Esophagus mucosa (tissue), 1 donor: ENCODE measurements around the gene NKX6-2. TPM values are rescaled to one million over a fixed set of nuclear protein-coding genes. Genes with fewer than 3 reads are reported as not detected.
"Not testable (repeated sequence)": the region's sequence is repeated elsewhere in the genome, so short reads cannot be mapped to it uniquely, and the experiment has no call there.

Experiments
- ATAC-seq: fragments of 200-7000 bp; cut with Tn5 transposase; one replicate; pipeline ENCODE4 v1.9.1; 2020
- total RNA-seq: library from RNA; stranded (reverse); gene quantifications from one replicate; pipeline ENCODE4 v1.2.4, GENCODE V29; 2023
- donor health status: DM: yes; HTN: yes; CAD: no.

The NKX6-2 gene
- total RNA-seq, 1 donor from 2014 or later, result 0.08 TPM

- ATAC-seq, result no peak
These were observed 8.5 kb downstream of the NKX6-2 start for GRCh38 chr10:132777441-132777840.

- ATAC-seq, result no peak
These were observed 9.1 kb downstream of the NKX6-2 start for GRCh38 chr10:132776821-132777220.

GRCh38 chr10:132776186-132776585 is 9.8 kb downstream of the NKX6-2 start:
- ATAC-seq, result no peak

GRCh38 chr10:132774902-132775863 is 10.8 kb downstream of the NKX6-2 start:
- ATAC-seq, result peak; percentile 61

GRCh38 chr10:132774181-132774901 is 11.6 kb downstream of the NKX6-2 start:
- no peak for ATAC-seq

- not testable (repeated sequence) for ATAC-seq
These were observed 13.1 kb downstream of the NKX6-2 start for GRCh38 chr10:132772816-132773215.

GRCh38 chr10:132770061-132771021 is 15.6 kb downstream of the NKX6-2 start:
- ATAC-seq, result no peak

GRCh38 chr10:132768346-132769248 is 17.4 kb downstream of the NKX6-2 start:
- ATAC-seq, result no peak

- ATAC-seq, result no peak
These were observed 19.7 kb downstream of the NKX6-2 start for GRCh38 chr10:132766291-132766690.

- ATAC-seq, result no peak
These were observed 20.5 kb downstream of the NKX6-2 start for GRCh38 chr10:132765435-132765834.

GRCh38 chr10:132764108-132764507 is 21.8 kb downstream of the NKX6-2 start:
- ATAC-seq, result peak; percentile 90

- no peak for ATAC-seq
These were observed 22.4 kb downstream of the NKX6-2 start for GRCh38 chr10:132763545-132763944.

- ATAC-seq, result no peak
These were observed 23.7 kb downstream of the NKX6-2 start for GRCh38 chr10:132762267-132762666.

GRCh38 chr10:132761395-132762060 is 24.4 kb downstream of the NKX6-2 start:
- no peak for ATAC-seq

GRCh38 chr10:132758865-132759264 is 27.1 kb downstream of the NKX6-2 start:
- no peak for ATAC-seq

GRCh38 chr10:132757171-132757570 is 28.8 kb downstream of the NKX6-2 start:
- no peak for ATAC-seq

- ATAC-seq, result no peak
These were observed 29.4 kb downstream of the NKX6-2 start for GRCh38 chr10:132756591-132756990.

- ATAC-seq, result no peak
These were observed 30.7 kb downstream of the NKX6-2 start for GRCh38 chr10:132755166-132755711.

- no peak for ATAC-seq
These were observed 31.9 kb downstream of the NKX6-2 start for GRCh38 chr10:132754071-132754470.

GRCh38 chr10:132753596-132753995 is 32.4 kb downstream of the NKX6-2 start:
- no peak for ATAC-seq
